ENCODE results near the gene CD200R1. TPM values are rescaled to one million over a fixed set of nuclear protein-coding genes. Genes with fewer than 3 reads are reported as not detected.

Gene CD200R1
- total RNA-seq, 1 experiment from 2014 or later: 0.20 TPM

DNA sequence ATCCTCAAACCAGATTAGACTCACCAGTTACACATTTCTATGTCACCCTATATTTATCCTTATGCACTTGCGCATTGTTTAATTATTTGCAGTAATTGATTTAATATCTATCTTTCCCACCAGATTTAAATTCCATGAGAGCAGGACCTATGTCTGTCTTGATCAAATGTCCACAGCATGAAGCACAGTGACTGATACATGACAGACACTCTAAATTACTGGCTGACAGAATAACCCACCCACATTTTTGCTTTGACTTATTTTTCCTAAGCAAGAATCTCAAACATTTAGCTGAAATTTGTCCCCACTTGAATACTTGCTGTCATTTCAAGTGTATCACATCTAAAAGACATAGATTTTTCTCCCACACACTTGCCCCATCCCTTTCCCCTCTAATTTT, 7.5 kb downstream of the CD200R1 start:
- Histone ChIP-seq H3K4me1 (replicated peaks; ENCODE audit: insufficient read depth) (no peaks in the 10 kb centered on the region), H3K36me3 (ENCODE audit: low read depth) (no peaks in the 10 kb centered on the region), H4K20me1 (ENCODE audit: insufficient read depth) (no peaks in the 10 kb centered on the region), H3K9me2 (ENCODE audit: insufficient read depth) (no peaks in the 10 kb centered on the region), H3K79me2 (ENCODE audit: low read depth) (no peaks in the 10 kb centered on the region), H3K9me3 (ENCODE audit: insufficient read depth, low read depth) (no peaks in the 10 kb centered on the region), H3K27me3 (ENCODE audit: insufficient read depth, low read depth) (no peaks in the 10 kb centered on the region), H3K4me2 (no peak overlapping the region), H3K27ac (no peak overlapping the region), H3K4me3 (no peak overlapping the region), H3F3A (ENCODE audit: insufficient read depth, low read depth) (no peaks in the 10 kb centered on the region), H2AFZ (no peak overlapping the region)
- ChIA-PET CTCF (no interaction called here), POLR2A (ENCODE audit: unreplicated experiment) (no interaction called here)
- no peak for DNase-seq
- TF ChIP-seq, protein P1, sequence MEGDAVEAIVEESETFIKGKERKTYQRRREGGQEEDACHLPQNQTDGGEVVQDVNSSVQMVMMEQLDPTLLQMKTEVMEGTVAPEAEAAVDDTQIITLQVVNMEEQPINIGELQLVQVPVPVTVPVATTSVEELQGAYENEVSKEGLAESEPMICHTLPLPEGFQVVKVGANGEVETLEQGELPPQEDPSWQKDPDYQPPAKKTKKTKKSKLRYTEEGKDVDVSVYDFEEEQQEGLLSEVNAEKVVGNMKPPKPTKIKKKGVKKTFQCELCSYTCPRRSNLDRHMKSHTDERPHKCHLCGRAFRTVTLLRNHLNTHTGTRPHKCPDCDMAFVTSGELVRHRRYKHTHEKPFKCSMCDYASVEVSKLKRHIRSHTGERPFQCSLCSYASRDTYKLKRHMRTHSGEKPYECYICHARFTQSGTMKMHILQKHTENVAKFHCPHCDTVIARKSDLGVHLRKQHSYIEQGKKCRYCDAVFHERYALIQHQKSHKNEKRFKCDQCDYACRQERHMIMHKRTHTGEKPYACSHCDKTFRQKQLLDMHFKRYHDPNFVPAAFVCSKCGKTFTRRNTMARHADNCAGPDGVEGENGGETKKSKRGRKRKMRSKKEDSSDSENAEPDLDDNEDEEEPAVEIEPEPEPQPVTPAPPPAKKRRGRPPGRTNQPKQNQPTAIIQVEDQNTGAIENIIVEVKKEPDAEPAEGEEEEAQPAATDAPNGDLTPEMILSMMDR (conservative IDR thresholded peaks at IDR 0.05): no peak
- TF ChIP-seq EZH2 (IDR thresholded peaks at IDR 0.05; ENCODE audit: low read depth): no peak
- intact Hi-C loops (cut with micrococcal nuclease; ENCODE audit: unreplicated experiment): no loop called here
- no TSS peak for BruUV-seq (replicated peaks)

DNA sequence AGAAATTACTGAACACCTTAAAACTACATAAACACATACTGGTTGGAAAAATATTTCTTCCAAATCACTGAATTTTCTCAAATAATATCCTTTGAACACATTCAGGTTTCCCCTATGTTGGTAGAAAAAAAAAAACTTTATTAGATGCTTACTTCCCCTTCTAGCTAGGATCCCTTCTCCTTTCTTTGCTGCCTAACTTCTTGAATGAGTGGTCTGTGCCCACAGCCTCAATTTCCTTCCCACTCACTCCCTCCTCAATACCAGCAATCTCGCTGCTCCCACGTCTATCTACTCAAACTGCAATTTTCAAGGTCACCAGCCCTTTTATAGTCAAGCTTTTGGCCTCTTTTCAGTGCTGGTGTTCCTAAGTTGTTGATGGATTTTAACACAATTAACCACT, 8.3 kb downstream of the CD200R1 start:
- H3F3A ChIP-seq (ENCODE audit: insufficient read depth, low read depth): no peaks in the 10 kb centered on the region
- H3K27ac ChIP-seq: no peak overlapping the region
- H3K4me3 ChIP-seq: no peak overlapping the region
- H3K9me3 ChIP-seq (ENCODE audit: insufficient read depth, low read depth): no peaks in the 10 kb centered on the region
- H3K9me2 ChIP-seq (ENCODE audit: insufficient read depth): no peaks in the 10 kb centered on the region
- H3K27me3 ChIP-seq (ENCODE audit: insufficient read depth, low read depth): no peaks in the 10 kb centered on the region
- H3K4me2 ChIP-seq: no peak overlapping the region
- no peaks in the 10 kb centered on the region for H3K36me3 ChIP-seq (ENCODE audit: low read depth)
- intact Hi-C loops (cut with micrococcal nuclease; ENCODE audit: unreplicated experiment): no loop called here
- BruUV-seq (replicated peaks): no TSS peak
- TF ChIP-seq, protein P1 (conservative IDR thresholded peaks at IDR 0.05): no peak
- no peak for TF ChIP-seq EZH2 (IDR thresholded peaks at IDR 0.05; ENCODE audit: low read depth)
- H3K79me2 ChIP-seq (ENCODE audit: low read depth): no peaks in the 10 kb centered on the region
- POLR2A ChIA-PET (ENCODE audit: unreplicated experiment): no interaction called here
- H4K20me1 ChIP-seq (ENCODE audit: insufficient read depth): no peaks in the 10 kb centered on the region
- H3K4me1 ChIP-seq (replicated peaks; ENCODE audit: insufficient read depth): no peaks in the 10 kb centered on the region
- DNase-seq: no peak
- H2AFZ ChIP-seq: no peak overlapping the region
- CTCF ChIA-PET: no interaction called here

DNA sequence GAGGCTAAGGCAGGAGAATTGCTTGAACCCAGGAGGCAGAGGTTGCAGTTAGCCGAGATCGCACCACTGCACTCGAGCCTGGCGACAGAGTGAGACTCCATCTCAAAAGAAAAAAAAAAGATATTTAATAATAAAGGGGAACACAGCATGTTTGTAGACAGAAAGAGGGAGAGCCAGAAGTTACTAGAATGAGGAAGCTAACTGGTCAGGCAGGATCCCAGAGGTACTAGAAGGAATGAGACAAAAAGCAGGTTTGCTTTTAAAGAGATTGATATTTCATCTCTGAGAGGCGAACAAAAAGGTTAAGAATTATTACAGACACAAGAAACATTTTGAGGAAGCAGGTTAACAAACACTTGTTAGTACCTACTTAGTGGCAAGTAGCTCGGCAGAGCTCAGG, 9.2 kb downstream of the CD200R1 start:
- BruUV-seq (replicated peaks): no TSS peak
- Histone ChIP-seq H3K27me3 (ENCODE audit: insufficient read depth, low read depth) (no peaks in the 10 kb centered on the region), H4K20me1 (ENCODE audit: insufficient read depth) (no peaks in the 10 kb centered on the region), H3K9me3 (ENCODE audit: insufficient read depth, low read depth) (no peaks in the 10 kb centered on the region), H3K4me1 (replicated peaks; ENCODE audit: insufficient read depth) (no peaks in the 10 kb centered on the region), H2AFZ (no peak overlapping the region), H3K9me2 (ENCODE audit: insufficient read depth) (no peaks in the 10 kb centered on the region), H3F3A (ENCODE audit: insufficient read depth, low read depth) (no peaks in the 10 kb centered on the region), H3K4me3 (no peak overlapping the region), H3K4me2 (no peak overlapping the region), H3K36me3 (ENCODE audit: low read depth) (no peaks in the 10 kb centered on the region), H3K27ac (no peak overlapping the region), H3K79me2 (ENCODE audit: low read depth) (no peaks in the 10 kb centered on the region)
- TF ChIP-seq, protein P1 (conservative IDR thresholded peaks at IDR 0.05): no peak
- no peak for TF ChIP-seq EZH2 (IDR thresholded peaks at IDR 0.05; ENCODE audit: low read depth)
- no peak for DNase-seq
- POLR2A ChIA-PET (ENCODE audit: unreplicated experiment): interaction anchor here (0.6 kb wide), 1 partner anchor 143 kb away, joined by 4 read pairs; no protein-coding TSS in a partner anchor
- CTCF ChIA-PET: interaction anchor here (0.5 kb wide), 1 partner anchor 1525 kb away, joined by 3 read pairs; no protein-coding TSS in a partner anchor
- intact Hi-C loops (cut with micrococcal nuclease; ENCODE audit: unreplicated experiment): no loop called here
